Heart left ventricle (tissue), 16 donors: ENCODE data around the gene CDKN2D. TPM values are rescaled to one million over a fixed set of nuclear protein-coding genes. Genes with fewer than 3 reads are reported as not detected.

Experiments used
- ATAC-seq, 4 donors: fragments of 200-7000 bp; cut with Tn5 transposase; one replicate each; pipeline ENCODE4 v1.9.1; 2020 to 2022; ENCODE audit warnings: moderate library complexity in 4 of 4, mild to moderate bottlenecking in 3 of 4, moderate number of reproducible peaks in 1 of 4
- DNase-seq, 5 donors: peaks; one replicate each; pipeline ENCODE4 v3.0.0-alpha.2; 2020
- H3K27ac ChIP-seq, 12 donors: fragments of 200-600 bp; sonication (generic) in 4 of 12; one replicate each; pipeline versions ENCODE4 v1.5.0 to v1.8.0; 2016 to 2022; ENCODE audit warnings: mild to moderate bottlenecking in 2 of 12
- H3K27me3 ChIP-seq, 9 donors: fragments of 200-600 bp; sonication (generic) in 2 of 9; one replicate each; pipeline versions ENCODE4 v1.5.1 to v1.8.0; 2016 to 2022; ENCODE audit warnings: mild to moderate bottlenecking in 3 of 9
- H3K36me3 ChIP-seq, 9 donors: fragments of 200-600 bp; sonication (generic) in 2 of 9; one replicate each; pipeline versions ENCODE4 v1.5.0 to v1.8.0; 2018 to 2022; ENCODE audit warnings: mild to moderate bottlenecking in 2 of 9
- H3K4me1 ChIP-seq, 12 donors: fragments of 200-600 bp; sonication (generic) in 4 of 12; one replicate each; pipeline versions ENCODE4 v1.5.0 to v1.8.0; 2016 to 2022; ENCODE audit warnings: mild to moderate bottlenecking in 3 of 12
- H3K4me3 ChIP-seq, 12 donors: fragments of 200-600 bp; sonication (generic) in 4 of 12; one replicate each; pipeline versions ENCODE4 v1.5.0 to v1.8.0; 2017 to 2022; ENCODE audit warnings: mild to moderate bottlenecking in 9 of 12, moderate library complexity in 4 of 12
- H3K9me3 ChIP-seq, 12 donors: fragments of 200-600 bp; sonication (generic) in 4 of 12; one replicate each; pipeline versions ENCODE4 v1.5.0 to v1.8.0; 2016 to 2022; ENCODE audit warnings: mild to moderate bottlenecking in 1 of 12
- CTCF ChIP-seq, 12 donors: fragments of 200-600 bp; sonication (generic) in 4 of 12; IDR thresholded peaks; one replicate each; pipeline versions ENCODE4 v1.5.0 to v1.8.0; 2018 to 2022; ENCODE audit warnings: antibody characterized with exemption in 12 of 12, mild to moderate bottlenecking in 5 of 12
- POLR2A ChIP-seq, 2 donors: fragments of 450-650 bp; IDR thresholded peaks; one replicate each; pipeline ENCODE4 v1.6.1; 2017; ENCODE audit warnings: antibody characterized with exemption in 2 of 2, mild to moderate bottlenecking in 2 of 2, moderate library complexity in 2 of 2
- WGBS, 4 donors: extraction: QIAGEN DNeasy Blood & Tissue Kit in 2 of 4; methylation state at CpG; one replicate each; pipeline versions ENCODE4 v1.1.5 to v1.1.7; 2013 to 2018; 5-methylcytosine and 5-hydroxymethylcytosine counted together
- intact Hi-C, 10 donors: fragments of 100-400 bp; cut with DNase I; formaldehyde crosslinking; loops; one replicate each; pipeline versions ENCODE4 v1.11.1 to v1.14.2; 2022
- polyA plus RNA-seq, 2 donors: library from polyadenylated mRNA; stranded (reverse); fragments of 200-250 nt; gene quantifications; one replicate each; pipeline ENCODE4 v1.2.3, GENCODE V29; 2013
- total RNA-seq, 9 donors: library from RNA; depleted of rRNA in 2 of 9; stranded (reverse); fragments of >200 nt in 2 of 9; fragmentation: NEBNext Ultra II Directional in 3 of 9; extraction: Animal tissue kit (Norgen Biotek cat#: 25700) in 3 of 9; gene quantifications; one replicate each; pipeline versions ENCODE4 v1.1.0 to v1.2.4, GENCODE V29; 2016 to 2023
- donor health status: ischemic (EF 13 %, LVEDD 7.1; RV severe dilation, severe dysfunction).
- donor health status: healthy with polysubstance abuse.
- donor health status: DM: no; HTN: yes; CAD: no.
- donor health status: DM: no; HTN: no; CAD: no.
- donor health status: ischemic (EF 25% LVEDD 6.9; RV normal size, moderate dysfunction).
- donor health status: ischemic (EF 25% LVEDD 5.7; RV mildly dilated, moderate dysfunction).
- donor health status: healthy.
- donor health status: DM: yes; HTN: yes; CAD: no.
- donor health status: ischemic (EF 35%, LVEDD 5.7; RV mildly dilated, moderate dysfunction).
- donor health status: nonischemic (EF 11% LVEDD 7.7; RV severe dilation, severe dysfunction).
- donor health status: DM: yes; HTN: yes; CAD: no.
- donor health status: PGD.
- donor health status: ischemic (EF 29% LVEDD 5.4; RV normal size, mild dysfunction).
- donor health status: nonischemic (EF 23%, LVEDD 6.1; RV moderate dilation, normal function).

CDKN2D gene
- total and polyA plus RNA-seq, 11 donors, result 6.8 to 28.0 (median 11.8) TPM

GRCh38 chr19:10587022-10587838 is 18.5 kb upstream of the CDKN2D start, which contains the start of gene AP1M2:
AP1M2 (minus strand) TSS chr19:10587312; CDS start chr19:10587231, 81 bp downstream.
- intact Hi-C loops, result no loop called here
- ATAC-seq, result no peak

GRCh38 chr19:10586396-10586795 is 17.6 kb upstream of the CDKN2D start:
- Histone ChIP-seq H3K9me3 (no peaks in the 10 kb centered on the region), H3K36me3 (no peaks in the 10 kb centered on the region), H3K27ac (no peak overlapping the region), H3K27me3 (peaks cover 0 to 35% (median 11%) of the 10 kb centered on the region in 9 donors), H3K4me1 (peaks cover 0 to 4% (median under 1%) of the 10 kb centered on the region in 12 donors), H3K4me3 (no peak overlapping the region)
- TF ChIP-seq CTCF (IDR thresholded peaks at IDR 0.05) (no peak), POLR2A (IDR thresholded peaks at IDR 0.05) (no peak)
- no peak for DNase-seq
- no peak for ATAC-seq
- WGBS, 4 donors, result 78 to 80% (median 79%) methylated on average over 6 of the region's 6 CpGs
- intact Hi-C loops, result no loop called here

More at GRCh38 chr19:10587022-10587838, 18.5 kb upstream of the CDKN2D start, which contains the start of gene AP1M2:
- 18 to 36% (median 21%) methylated on average over 12 to 35 of the region's 35 CpGs for WGBS, 4 donors
- Histone ChIP-seq H3K36me3 (no peaks in the 10 kb centered on the region), H3K27ac (no peak within 1 kb of the TSS), H3K9me3 (no peaks in the 10 kb centered on the region), H3K4me3 (no peak within 1 kb of the TSS), H3K27me3 (peaks cover 0 to 35% (median 11%) of the 10 kb centered on the region in 9 donors), H3K4me1 (peaks cover 0 to 3% (median 0%) of the 10 kb centered on the region in 12 donors)
- DNase-seq, result no peak
- no peak for TF ChIP-seq CTCF (IDR thresholded peaks at IDR 0.05)
- no peak for TF ChIP-seq POLR2A (IDR thresholded peaks at IDR 0.05)

- Histone ChIP-seq H3K36me3 (no peaks in the 10 kb centered on the region), H3K4me3 (no peak overlapping the region), H3K27ac (no peak overlapping the region), H3K9me3 (no peaks in the 10 kb centered on the region), H3K4me1 (peaks cover 0 to 9% (median 3%) of the 10 kb centered on the region in 12 donors), H3K27me3 (peaks cover 0 to 18% (median 7%) of the 10 kb centered on the region in 9 donors)
- TF ChIP-seq CTCF (IDR thresholded peaks at IDR 0.05) (no peak), POLR2A (IDR thresholded peaks at IDR 0.05) (no peak)
- WGBS, 4 donors, result 80 to 90% (median 86%) methylated on average over 9 of the region's 9 CpGs
- DNase-seq (no peak), ATAC-seq (no peak)
- intact Hi-C loops, result loop anchor here in 5 of 10 donors (5.0 kb wide), 2 partner anchors 109 to 114 kb away; no protein-coding TSS in a partner anchor
Measured at GRCh38 chr19:10583036-10583776, 14.4 kb upstream of the CDKN2D start.

- ATAC-seq (no peak), DNase-seq (no peak)
- intact Hi-C loops, result loop anchor here in 5 of 10 donors (5.0 kb wide), 2 partner anchors 110 to 115 kb away; no protein-coding TSS in a partner anchor
- TF ChIP-seq POLR2A (IDR thresholded peaks at IDR 0.05), result no peak
- no peak for TF ChIP-seq CTCF (IDR thresholded peaks at IDR 0.05)
- no peaks in the 10 kb centered on the region for H3K36me3 ChIP-seq
- peaks cover 0 to 8% (median 3%) of the 10 kb centered on the region in 9 donors for H3K27me3 ChIP-seq
- no peak overlapping the region for H3K4me3 ChIP-seq
- WGBS, 4 donors, result 88 to 96% (median 93%) methylated on average over 13 of the region's 13 CpGs
- H3K27ac ChIP-seq, result no peak overlapping the region
- no peaks in the 10 kb centered on the region for H3K9me3 ChIP-seq
- peaks cover 0 to 7% (median 3%) of the 10 kb centered on the region in 12 donors for H3K4me1 ChIP-seq
Measured at GRCh38 chr19:10582091-10582490, 13.3 kb upstream of the CDKN2D start.
